Esophagus squamous epithelium (tissue), 5 donors: ENCODE measurements around the gene CEP295NL. TPM values are rescaled to one million over a fixed set of nuclear protein-coding genes. Genes with fewer than 3 reads are reported as not detected.

Experiments used
- DNase-seq: peaks from one replicate; lab custom pipeline; 2025; lab: John Stamatoyannopoulos, UW
- H3K27ac ChIP-seq, 4 donors: fragments of 200-600 bp; sonication (generic); one replicate each; pipeline ENCODE4 v1.5.1; 2016 to 2019; ENCODE audit warnings: mild to moderate bottlenecking in 1 of 4
- H3K27me3 ChIP-seq, 4 donors: fragments of 200-600 bp; sonication (generic); 1 replicate in 3 of 4; 2 replicates in 1 of 4; pipeline versions ENCODE4 v1.5.1 to v1.6.0; 2017 to 2021; ENCODE audit warnings: antibody characterized with exemption in 1 of 4
- H3K36me3 ChIP-seq, 3 donors: fragments of 200-600 bp; sonication (generic); one replicate each; pipeline ENCODE4 v1.5.1; 2016 to 2019
- H3K4me1 ChIP-seq, 3 donors: fragments of 200-600 bp; sonication (generic); one replicate each; pipeline ENCODE4 v1.5.1; 2017 to 2019
- H3K4me3 ChIP-seq, 4 donors: fragments of 200-600 bp; sonication (generic); 1 replicate in 3 of 4; 2 replicates in 1 of 4; pipeline ENCODE4 v1.5.1; 2016 to 2019; ENCODE audit warnings: mild to moderate bottlenecking in 2 of 4, moderate library complexity in 1 of 4
- H3K9me3 ChIP-seq, 3 donors: fragments of 200-600 bp; sonication (generic); one replicate each; pipeline ENCODE4 v1.5.1; 2016 to 2019
- CTCF ChIP-seq, 6 experiments: fragments of 450-650 bp in 4 of 6; fragments of 200-600 bp in 2 of 6; sonication (generic) in 2 of 6; IDR thresholded peaks; one replicate each; pipeline ENCODE4 v1.5.1; 2016 to 2019; ENCODE audit warnings: antibody characterized with exemption in 6 of 6, mild to moderate bottlenecking in 4 of 6, moderate library complexity in 4 of 6
- POLR2A ChIP-seq, 4 donors: fragments of 450-650 bp; IDR thresholded peaks; one replicate each; pipeline ENCODE4 v1.6.1; 2017; ENCODE audit warnings: antibody characterized with exemption in 4 of 4, mild to moderate bottlenecking in 4 of 4, moderate library complexity in 3 of 4
- WGBS, 2 donors: methylation state at CpG; one replicate each; pipeline ENCODE4 v1.1.5; 2018; 5-methylcytosine and 5-hydroxymethylcytosine counted together
- intact Hi-C: fragments of 100-400 bp; cut with DNase I; formaldehyde crosslinking; loops from one replicate; pipeline ENCODE4 v1.15.0; 2022
- total RNA-seq, 4 donors: library from RNA; depleted of rRNA; stranded (reverse); fragments of >200 nt; gene quantifications; one replicate each; pipeline ENCODE4 v1.1.0, GENCODE V29; 2016
- donor health status: DM: yes; HTN: yes; CAD: no.

CEP295NL gene
- total RNA-seq, 4 donors from 2014 or later = 0.42 to 6.9 (median 1.1) TPM

- H3K36me3 ChIP-seq = no peaks in the 10 kb centered on the region
- intact Hi-C loops = no loop called here
- H3K9me3 ChIP-seq = no peaks in the 10 kb centered on the region
- peaks cover 33 to 86% (median 56%) of the 10 kb centered on the region in 3 donors for H3K4me1 ChIP-seq
- WGBS, 2 donors = 58 to 71% methylated on average over 6 to 9 of the region's 20 CpGs
- no peak for TF ChIP-seq POLR2A (IDR thresholded peaks at IDR 0.05)
- TF ChIP-seq CTCF (IDR thresholded peaks at IDR 0.05) = no peak
- no peaks in the 10 kb centered on the region for H3K27me3 ChIP-seq
- H3K4me3 ChIP-seq = peak overlapping the region in 3 of 4 donors; percentile 16 to 55 (median 29)
- H3K27ac ChIP-seq = peak overlapping the region; percentile 78 to 96 (median 92)
- no peak for DNase-seq
Measured at GRCh38 chr17:78884148-78884825, 18.7 kb downstream of the CEP295NL start.

GRCh38 chr17:78883533-78884131, 19.4 kb downstream of the CEP295NL start:
- H3K4me1 ChIP-seq = peaks cover 38 to 86% (median 60%) of the 10 kb centered on the region in 3 donors
- no peak for DNase-seq
- 11 to 15% methylated on average over 9 to 12 of the region's 24 CpGs for whole genome bisulfite sequencing, 2 donors
- peak overlapping the region; percentile 78 to 96 (median 92) for H3K27ac ChIP-seq
- no peaks in the 10 kb centered on the region for H3K36me3 ChIP-seq
- H3K9me3 ChIP-seq = no peaks in the 10 kb centered on the region
- TF ChIP-seq CTCF (IDR thresholded peaks at IDR 0.05) (no peak), POLR2A (IDR thresholded peaks at IDR 0.05) (peak in 2 of 4 donors; percentile 36 to 59)
- intact Hi-C loops = no loop called here
- no peaks in the 10 kb centered on the region for H3K27me3 ChIP-seq
- H3K4me3 ChIP-seq = peak overlapping the region in 3 of 4 donors; percentile 16 to 55 (median 29)

- Histone ChIP-seq H3K36me3 (no peaks in the 10 kb centered on the region), H3K4me3 (peak overlapping the region in 3 of 4 donors; percentile 16 to 55 (median 29)), H3K4me1 (peaks cover 38 to 90% (median 63%) of the 10 kb centered on the region in 3 donors), H3K27ac (peak overlapping the region; percentile 78 to 96 (median 92)), H3K9me3 (no peaks in the 10 kb centered on the region), H3K27me3 (no peaks in the 10 kb centered on the region)
- intact Hi-C loops = no loop called here
- TF ChIP-seq POLR2A (IDR thresholded peaks at IDR 0.05) (no peak), CTCF (IDR thresholded peaks at IDR 0.05) (no peak)
- WGBS, 2 donors = 29 to 53% methylated on average over 3 to 7 of the region's 10 CpGs
- no peak for DNase-seq
Measured at GRCh38 chr17:78883089-78883532, 19.9 kb downstream of the CEP295NL start.

GRCh38 chr17:78882540-78883088, 20.4 kb downstream of the CEP295NL start:
- Histone ChIP-seq H3K36me3 (no peaks in the 10 kb centered on the region), H3K4me3 (peak overlapping the region in 2 of 4 donors; percentile 29 to 55), H3K27ac (peak overlapping the region; percentile 78 to 96 (median 92)), H3K9me3 (no peaks in the 10 kb centered on the region), H3K27me3 (no peaks in the 10 kb centered on the region), H3K4me1 (peaks cover 38 to 95% (median 63%) of the 10 kb centered on the region in 3 donors)
- 30% methylated on average over 2 of the region's 14 CpGs; no CpG with 5 or more reads in 1 of the 2 donors for WGBS, 2 donors
- no peak for DNase-seq
- intact Hi-C loops = no loop called here
- TF ChIP-seq POLR2A (IDR thresholded peaks at IDR 0.05) (no peak), CTCF (IDR thresholded peaks at IDR 0.05) (no peak)
